Measurements from ENCODE around the gene KIT.

Gene KIT

GRCh38 chr4:54728368-54728767 is 70.6 kb downstream of the KIT start:
- Histone ChIP-seq H3K9ac (ENCODE audit: low read length) (no peak overlapping the region), H3K9me3 (ENCODE audit: control insufficient read depth, low read length) (no peaks in the 10 kb centered on the region), H3K36me3 (ENCODE audit: control insufficient read depth, insufficient read depth, low read length, severe bottlenecking) (no peaks in the 10 kb centered on the region), H3K4me3 (ENCODE audit: low read length) (no peak overlapping the region), H3K27me3 (replicated peaks; ENCODE audit: control insufficient read depth, insufficient read depth, low read length) (no peaks in the 10 kb centered on the region), H3K4me1 (ENCODE audit: control insufficient read depth, insufficient read depth, low read length) (no peaks in the 10 kb centered on the region)
- no peak for DNase-seq (ENCODE audit: low read depth)

DNA sequence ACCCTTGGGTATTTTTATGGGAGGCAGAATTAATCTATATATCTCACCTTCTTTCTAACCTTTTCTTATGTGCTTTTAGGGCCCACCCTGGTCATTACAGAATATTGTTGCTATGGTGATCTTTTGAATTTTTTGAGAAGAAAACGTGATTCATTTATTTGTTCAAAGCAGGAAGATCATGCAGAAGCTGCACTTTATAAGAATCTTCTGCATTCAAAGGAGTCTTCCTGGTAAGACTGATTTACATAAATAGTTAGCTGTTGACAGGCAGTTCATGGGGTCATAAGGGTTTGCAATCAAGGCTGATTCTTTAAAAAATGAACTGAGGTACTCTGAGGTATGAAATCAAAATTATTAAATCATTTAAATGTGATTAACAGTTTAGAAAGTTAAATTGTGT is 71.5 kb downstream of the KIT start:
- no peak overlapping the region for H3K4me3 ChIP-seq (ENCODE audit: low read length)
- H3K9me3 ChIP-seq (ENCODE audit: control insufficient read depth, low read length), result no peaks in the 10 kb centered on the region
- no peak overlapping the region for H3K9ac ChIP-seq (ENCODE audit: low read length)
- no peaks in the 10 kb centered on the region for H3K4me1 ChIP-seq (ENCODE audit: control insufficient read depth, insufficient read depth, low read length)
- no peaks in the 10 kb centered on the region for H3K36me3 ChIP-seq (ENCODE audit: control insufficient read depth, insufficient read depth, low read length, severe bottlenecking)
- no peak for DNase-seq (ENCODE audit: low read depth)
- no peaks in the 10 kb centered on the region for H3K27me3 ChIP-seq (replicated peaks; ENCODE audit: control insufficient read depth, insufficient read depth, low read length)

GRCh38 chr4:54730581-54730980 is 72.8 kb downstream of the KIT start:
- DNase-seq (ENCODE audit: low read depth), result no peak
- no peak overlapping the region for H3K4me3 ChIP-seq (ENCODE audit: low read length)
- no peak overlapping the region for H3K9ac ChIP-seq (ENCODE audit: low read length)
- H3K9me3 ChIP-seq (ENCODE audit: control insufficient read depth, low read length), result no peaks in the 10 kb centered on the region
- no peaks in the 10 kb centered on the region for H3K4me1 ChIP-seq (ENCODE audit: control insufficient read depth, insufficient read depth, low read length)
- no peaks in the 10 kb centered on the region for H3K36me3 ChIP-seq (ENCODE audit: control insufficient read depth, insufficient read depth, low read length, severe bottlenecking)
- H3K27me3 ChIP-seq (replicated peaks; ENCODE audit: control insufficient read depth, insufficient read depth, low read length), result no peaks in the 10 kb centered on the region

DNA sequence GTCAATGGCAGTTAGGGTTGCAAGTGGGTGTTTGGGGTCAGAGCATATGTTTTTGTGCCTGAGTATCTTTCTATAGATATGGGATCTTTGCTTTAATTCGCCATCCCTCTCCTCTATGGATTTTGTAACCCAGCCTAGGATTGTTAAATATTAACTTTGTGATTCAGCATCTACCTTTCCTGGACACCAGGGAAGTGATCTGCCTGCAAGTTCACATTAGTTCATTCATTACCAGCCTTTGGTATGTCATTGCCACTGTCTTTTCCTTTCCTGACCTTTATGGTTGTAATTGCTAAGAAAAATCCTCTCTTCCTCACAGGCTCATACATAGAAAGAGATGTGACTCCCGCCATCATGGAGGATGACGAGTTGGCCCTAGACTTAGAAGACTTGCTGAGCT is 73.8 kb downstream of the KIT start:
- no peaks in the 10 kb centered on the region for H3K4me1 ChIP-seq (ENCODE audit: control insufficient read depth, insufficient read depth, low read length)
- H3K36me3 ChIP-seq (ENCODE audit: control insufficient read depth, insufficient read depth, low read length, severe bottlenecking), result no peaks in the 10 kb centered on the region
- no peaks in the 10 kb centered on the region for H3K27me3 ChIP-seq (replicated peaks; ENCODE audit: control insufficient read depth, insufficient read depth, low read length)
- no peak overlapping the region for H3K4me3 ChIP-seq (ENCODE audit: low read length)
- no peak for DNase-seq (ENCODE audit: low read depth)
- no peaks in the 10 kb centered on the region for H3K9me3 ChIP-seq (ENCODE audit: control insufficient read depth, low read length)
- no peak overlapping the region for H3K9ac ChIP-seq (ENCODE audit: low read length)

DNA sequence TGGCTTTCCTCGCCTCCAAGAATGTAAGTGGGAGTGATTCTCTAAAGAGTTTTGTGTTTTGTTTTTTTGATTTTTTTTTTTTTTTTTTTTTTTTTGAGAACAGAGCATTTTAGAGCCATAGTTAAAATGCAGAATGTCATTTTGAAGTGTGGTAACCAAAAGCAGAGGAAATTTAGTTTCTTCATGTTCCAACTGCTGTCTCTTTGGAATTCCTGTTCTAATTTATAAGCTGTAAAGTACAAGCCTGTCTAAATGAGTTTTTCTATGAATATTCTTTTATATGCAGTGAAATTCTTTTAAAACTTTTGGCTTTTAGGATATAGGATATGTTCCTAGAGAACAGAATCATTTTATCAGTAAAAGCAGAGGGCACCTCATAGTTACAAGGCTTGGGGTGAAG is 74.2 kb downstream of the KIT start:
- no peak overlapping the region for H3K4me3 ChIP-seq (ENCODE audit: low read length)
- no peaks in the 10 kb centered on the region for H3K27me3 ChIP-seq (replicated peaks; ENCODE audit: control insufficient read depth, insufficient read depth, low read length)
- no peak for DNase-seq (ENCODE audit: low read depth)
- no peaks in the 10 kb centered on the region for H3K9me3 ChIP-seq (ENCODE audit: control insufficient read depth, low read length)
- H3K4me1 ChIP-seq (ENCODE audit: control insufficient read depth, insufficient read depth, low read length), result no peaks in the 10 kb centered on the region
- no peak overlapping the region for H3K9ac ChIP-seq (ENCODE audit: low read length)
- H3K36me3 ChIP-seq (ENCODE audit: control insufficient read depth, insufficient read depth, low read length, severe bottlenecking), result no peaks in the 10 kb centered on the region

DNA sequence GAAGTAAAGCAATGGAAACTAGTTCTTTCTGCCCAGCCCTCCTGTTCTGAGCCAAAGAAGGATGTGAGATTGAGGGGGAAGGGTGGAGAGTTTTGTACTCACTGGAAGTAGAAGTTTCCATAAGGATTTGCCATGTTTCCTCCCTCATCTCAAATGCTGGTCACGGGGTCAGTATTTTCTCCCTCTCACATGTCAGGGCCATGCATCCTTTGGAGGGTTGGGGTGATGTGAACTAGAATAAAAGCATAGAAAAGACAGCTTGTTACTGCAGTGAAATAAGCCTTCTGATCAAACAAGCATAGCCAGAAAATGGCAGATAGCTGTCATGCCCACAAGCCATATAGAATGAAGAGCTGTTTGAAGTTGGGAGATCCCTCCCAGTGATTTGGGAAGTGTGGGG is 79.7 kb downstream of the KIT start:
- no peaks in the 10 kb centered on the region for H3K27me3 ChIP-seq (replicated peaks; ENCODE audit: control insufficient read depth, insufficient read depth, low read length)
- H3K9ac ChIP-seq (ENCODE audit: low read length), result no peak overlapping the region
- no peaks in the 10 kb centered on the region for H3K36me3 ChIP-seq (ENCODE audit: control insufficient read depth, insufficient read depth, low read length, severe bottlenecking)
- no peak for DNase-seq (ENCODE audit: low read depth)
- no peaks in the 10 kb centered on the region for H3K4me1 ChIP-seq (ENCODE audit: control insufficient read depth, insufficient read depth, low read length)
- H3K4me3 ChIP-seq (ENCODE audit: low read length), result no peak overlapping the region
- H3K9me3 ChIP-seq (ENCODE audit: control insufficient read depth, low read length), result no peaks in the 10 kb centered on the region

- no peak for DNase-seq (ENCODE audit: low read depth)
- H3K9me3 ChIP-seq (ENCODE audit: control insufficient read depth, low read length), result peaks cover 15% of the 10 kb centered on the region
- no peaks in the 10 kb centered on the region for H3K27me3 ChIP-seq (replicated peaks; ENCODE audit: control insufficient read depth, insufficient read depth, low read length)
- H3K4me1 ChIP-seq (ENCODE audit: control insufficient read depth, insufficient read depth, low read length), result no peaks in the 10 kb centered on the region
- no peaks in the 10 kb centered on the region for H3K36me3 ChIP-seq (ENCODE audit: control insufficient read depth, insufficient read depth, low read length, severe bottlenecking)
- H3K9ac ChIP-seq (ENCODE audit: low read length), result no peak overlapping the region
- H3K4me3 ChIP-seq (ENCODE audit: low read length), result no peak overlapping the region
These were observed 83.4 kb downstream of the KIT start for GRCh38 chr4:54741202-54741601.

DNA sequence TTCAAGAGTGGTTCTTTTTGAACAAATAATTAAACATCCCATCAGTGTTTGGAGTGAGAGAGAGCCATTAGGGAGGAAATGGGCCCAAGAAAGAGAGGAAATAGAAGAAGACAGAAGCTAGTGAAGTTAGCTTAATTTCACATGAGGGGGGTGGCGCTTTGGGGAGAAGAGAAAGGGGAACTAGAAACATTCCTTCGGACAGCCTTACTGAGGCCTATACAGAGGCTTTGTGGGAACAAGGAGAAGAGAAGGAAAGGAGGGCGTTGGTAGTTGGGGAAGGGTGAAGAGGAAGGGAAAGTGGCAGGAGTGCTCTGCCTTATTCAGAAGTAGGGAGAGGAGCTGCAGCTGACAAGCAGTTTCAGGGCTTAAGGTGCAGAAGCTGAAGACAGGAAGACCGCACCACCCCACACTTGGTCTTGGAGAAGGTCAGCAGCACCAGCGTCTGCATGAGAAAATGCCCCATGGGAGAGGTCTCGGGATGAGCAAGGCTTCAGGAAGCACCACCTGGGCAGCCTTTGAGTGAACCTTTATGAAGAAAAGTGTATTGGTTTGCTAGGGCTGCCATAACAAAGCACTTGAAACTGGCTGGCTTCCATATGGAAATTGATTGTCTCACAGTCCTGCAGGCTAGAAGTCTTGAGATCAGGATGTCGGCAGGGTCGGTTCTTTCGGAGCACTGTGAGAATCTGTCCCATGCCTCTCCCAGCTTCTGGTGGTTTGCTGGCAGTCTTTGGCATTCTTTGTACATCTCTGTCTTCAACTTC is 85.1 kb downstream of the KIT start:
- Histone ChIP-seq H3K4me3 (ENCODE audit: low read length) (no peak overlapping the region), H3K9ac (ENCODE audit: low read length) (no peak overlapping the region), H3K36me3 (ENCODE audit: control insufficient read depth, insufficient read depth, low read length, severe bottlenecking) (no peaks in the 10 kb centered on the region), H3K4me1 (ENCODE audit: control insufficient read depth, insufficient read depth, low read length) (no peaks in the 10 kb centered on the region), H3K27me3 (replicated peaks; ENCODE audit: control insufficient read depth, insufficient read depth, low read length) (no peaks in the 10 kb centered on the region), H3K9me3 (ENCODE audit: control insufficient read depth, low read length) (peaks cover 15% of the 10 kb centered on the region)
- DNase-seq (ENCODE audit: low read depth), result no peak

DNA sequence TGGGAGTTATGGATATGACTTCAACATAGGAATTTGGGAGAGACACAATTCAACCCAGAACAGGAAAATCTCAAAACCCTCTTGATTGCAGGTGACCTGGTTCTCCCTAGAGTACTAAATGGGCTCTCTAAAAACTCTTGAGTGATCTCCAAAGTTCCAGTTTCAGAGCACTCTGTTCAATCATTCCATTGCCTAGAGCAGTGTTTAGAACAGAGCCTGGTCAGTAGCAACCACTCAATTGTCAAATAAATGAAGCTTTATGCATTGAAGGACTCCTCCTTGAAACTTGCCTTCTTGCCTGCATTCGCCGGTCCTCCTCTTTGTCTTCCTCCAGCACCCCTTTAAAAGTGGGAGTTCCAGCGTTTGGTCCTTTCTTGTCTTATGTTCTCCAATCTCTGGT is 85.8 kb downstream of the KIT start:
- no peaks in the 10 kb centered on the region for H3K4me1 ChIP-seq (ENCODE audit: control insufficient read depth, insufficient read depth, low read length)
- no peak overlapping the region for H3K4me3 ChIP-seq (ENCODE audit: low read length)
- H3K27me3 ChIP-seq (replicated peaks; ENCODE audit: control insufficient read depth, insufficient read depth, low read length), result no peaks in the 10 kb centered on the region
- no peak overlapping the region for H3K9ac ChIP-seq (ENCODE audit: low read length)
- no peaks in the 10 kb centered on the region for H3K36me3 ChIP-seq (ENCODE audit: control insufficient read depth, insufficient read depth, low read length, severe bottlenecking)
- H3K9me3 ChIP-seq (ENCODE audit: control insufficient read depth, low read length), result peaks cover 15% of the 10 kb centered on the region
- DNase-seq (ENCODE audit: low read depth), result no peak

DNA sequence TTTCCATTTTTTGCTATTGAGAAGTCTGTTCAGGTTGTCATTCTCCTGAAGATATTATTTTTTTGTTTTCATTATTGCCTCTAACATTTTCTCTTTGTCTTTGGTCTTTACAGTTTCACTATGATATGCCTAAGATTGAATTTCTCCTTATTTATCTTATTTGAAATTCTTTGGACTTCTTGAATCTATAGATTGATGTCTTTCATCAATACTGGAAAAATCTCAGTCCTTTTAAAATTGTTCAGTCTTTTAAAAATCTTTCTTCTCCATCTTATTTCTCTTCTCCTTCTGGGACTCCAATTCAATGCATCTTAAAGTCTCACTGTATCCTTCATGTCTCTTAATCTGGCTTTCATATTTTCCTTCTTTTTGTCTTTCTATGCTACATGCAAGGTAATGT is 86.7 kb downstream of the KIT start:
- H3K36me3 ChIP-seq (ENCODE audit: control insufficient read depth, insufficient read depth, low read length, severe bottlenecking), result no peaks in the 10 kb centered on the region
- no peak for DNase-seq (ENCODE audit: low read depth)
- no peaks in the 10 kb centered on the region for H3K27me3 ChIP-seq (replicated peaks; ENCODE audit: control insufficient read depth, insufficient read depth, low read length)
- H3K9me3 ChIP-seq (ENCODE audit: control insufficient read depth, low read length), result peaks cover 15% of the 10 kb centered on the region
- no peak overlapping the region for H3K4me3 ChIP-seq (ENCODE audit: low read length)
- no peak overlapping the region for H3K9ac ChIP-seq (ENCODE audit: low read length)
- H3K4me1 ChIP-seq (ENCODE audit: control insufficient read depth, insufficient read depth, low read length), result no peaks in the 10 kb centered on the region

DNA sequence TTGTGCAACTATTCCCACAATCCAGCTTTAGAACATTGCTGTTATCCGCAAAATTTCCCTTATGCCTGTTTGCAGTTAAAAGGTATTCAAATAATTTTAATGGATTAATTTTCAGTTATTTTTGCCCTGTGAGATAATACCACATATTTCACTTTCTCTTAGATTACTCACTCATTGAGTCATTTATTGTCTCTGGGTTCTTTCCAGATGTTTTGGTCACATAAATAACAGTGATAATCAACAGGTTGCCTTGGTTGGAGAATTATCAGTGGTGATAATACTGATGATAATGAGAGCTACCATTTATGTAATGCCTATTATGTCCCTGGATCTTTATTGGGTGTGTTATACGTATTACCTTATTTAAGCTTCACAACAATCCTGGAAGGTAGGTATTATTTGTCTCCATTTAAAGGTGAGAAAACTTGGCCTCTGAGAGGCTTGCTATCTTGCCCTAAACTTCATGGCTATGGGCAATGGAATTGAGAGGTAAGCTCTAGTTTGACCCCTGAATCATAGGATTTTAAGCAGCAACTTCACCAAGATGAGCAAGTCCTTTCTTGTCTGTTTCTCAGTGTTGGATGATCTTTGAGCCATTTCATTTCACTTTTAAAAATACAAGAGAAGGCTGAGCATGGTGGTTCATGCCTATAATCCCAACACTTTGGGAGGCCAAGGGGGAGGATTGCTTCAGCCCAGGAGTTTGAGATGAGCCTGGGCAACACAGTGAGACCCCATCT is 87.4 kb downstream of the KIT start:
- Histone ChIP-seq H3K4me3 (ENCODE audit: low read length) (no peak overlapping the region), H3K36me3 (ENCODE audit: control insufficient read depth, insufficient read depth, low read length, severe bottlenecking) (no peaks in the 10 kb centered on the region), H3K27me3 (replicated peaks; ENCODE audit: control insufficient read depth, insufficient read depth, low read length) (no peaks in the 10 kb centered on the region), H3K9me3 (ENCODE audit: control insufficient read depth, low read length) (peaks cover 15% of the 10 kb centered on the region), H3K9ac (ENCODE audit: low read length) (no peak overlapping the region), H3K4me1 (ENCODE audit: control insufficient read depth, insufficient read depth, low read length) (no peaks in the 10 kb centered on the region)
- no peak for DNase-seq (ENCODE audit: low read depth)

Measured in adipocyte (in vitro differentiated cells).